Measurements from ENCODE around the gene CNEP1R1. TPM values are rescaled to one million over a fixed set of nuclear protein-coding genes. Genes with fewer than 3 reads are reported as not detected.

CNEP1R1 gene, protein sequence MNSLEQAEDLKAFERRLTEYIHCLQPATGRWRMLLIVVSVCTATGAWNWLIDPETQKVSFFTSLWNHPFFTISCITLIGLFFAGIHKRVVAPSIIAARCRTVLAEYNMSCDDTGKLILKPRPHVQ
- total RNA-seq, result 10 to 100 TPM; 30.1 to 36.1 TPM

DNA sequence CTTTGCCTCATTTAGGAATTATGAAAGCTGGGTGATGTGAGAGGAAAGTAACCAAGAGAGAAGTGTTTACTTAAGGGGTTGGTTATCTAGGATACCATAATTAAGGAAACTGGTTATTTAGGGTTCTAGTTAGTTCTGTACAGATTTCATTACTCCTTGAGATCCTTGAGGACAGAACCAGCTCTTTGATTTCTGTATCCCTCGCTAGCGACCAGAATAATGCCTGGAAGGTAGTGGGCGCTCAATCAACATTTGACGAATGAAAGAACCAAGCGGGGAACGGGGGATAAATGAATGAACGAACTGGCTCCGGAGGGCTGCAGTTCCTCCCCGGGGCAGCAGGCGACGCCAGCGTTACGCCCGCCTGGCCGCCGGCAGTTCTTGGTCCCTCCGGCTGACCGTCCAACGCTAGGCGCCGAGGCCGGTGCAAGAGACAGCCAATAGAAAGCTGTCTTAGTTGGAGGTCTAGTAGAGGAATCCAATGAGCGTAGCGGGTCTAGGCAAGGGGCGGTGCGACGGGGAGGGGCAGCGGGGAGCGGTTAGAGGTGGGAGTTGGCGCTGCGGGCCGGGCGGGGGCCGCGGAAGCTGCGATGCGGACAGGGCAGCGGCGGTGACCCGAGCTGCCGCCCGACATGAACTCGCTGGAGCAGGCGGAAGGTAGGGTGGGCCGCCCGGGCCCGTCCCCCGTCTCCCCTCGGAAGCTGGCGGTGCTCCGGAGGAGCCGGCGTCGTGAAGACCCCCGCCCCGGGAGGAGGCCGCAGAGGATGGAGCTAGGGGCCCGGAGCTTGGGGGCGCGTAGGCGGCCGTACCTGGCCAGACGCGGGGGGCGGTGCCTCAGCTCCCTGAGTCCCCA lies at the start of gene CNEP1R1:
TSS of gene CNEP1R1 (plus strand) at position 542 of the 853 bp plus-strand sequence. CDS start at position 633, 91 bp downstream.
- Mint-ChIP-seq H3K4me3 (peak within 1 kb of the TSS; percentile 96), H3K27me3 (peaks cover 5% of the 10 kb centered on the region), H3K4me1 (peaks cover 29% of the 10 kb centered on the region), H3K27ac (peak within 1 kb of the TSS; percentile 87), H3K9me3 (no peaks in the 10 kb centered on the region), H3K36me3 (ENCODE audit: low read depth) (peaks cover 14% of the 10 kb centered on the region)
- POLR2A ChIA-PET, result interaction anchor here (0.6 to 2.7 kb wide), 24 partner anchors 10 to 781 kb away, joined by 3 to 37 read pairs (median 4); partner anchors contain the start of genes CYLD, HEATR3 and TENT4B
- CTCF ChIA-PET, result interaction anchor here (0.6 to 3.7 kb wide), 83 partner anchors 9 to 787 kb away, joined by 3 to 191 read pairs (median 4); partner anchors contain the start of genes CYLD, HEATR3, TENT4B and ZNF423
- DNase-seq, result peak; percentile 95

DNA sequence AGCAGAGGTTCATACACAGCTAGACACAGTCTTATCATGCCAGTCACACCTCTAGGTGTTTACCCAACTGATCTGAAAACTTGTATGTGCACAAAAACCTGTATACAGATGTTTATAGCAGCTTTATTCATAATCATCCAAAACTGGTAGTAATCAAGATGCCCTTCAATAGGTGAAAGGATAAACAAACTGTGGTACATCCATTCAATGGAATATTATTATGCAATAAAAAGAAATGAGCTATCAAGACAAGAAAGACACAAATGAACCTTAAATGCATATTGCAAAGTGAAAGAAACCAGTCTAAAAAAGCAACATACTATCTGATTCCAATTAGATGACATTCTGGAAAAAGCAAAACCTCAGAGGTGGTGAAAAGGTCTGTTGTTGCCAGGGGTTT lies 47.6 kb upstream of the CNEP1R1 start:
- Mint-ChIP-seq H3K27ac (no peak overlapping the region), H3K27me3 (peaks cover 13% of the 10 kb centered on the region), H3K9me3 (no peaks in the 10 kb centered on the region), H3K4me3 (no peak overlapping the region), H3K4me1 (peaks cover 3% of the 10 kb centered on the region), H3K36me3 (ENCODE audit: low read depth) (no peaks in the 10 kb centered on the region)
- no peak for DNase-seq
- ChIA-PET CTCF (no interaction called here), POLR2A (no interaction called here)

DNA sequence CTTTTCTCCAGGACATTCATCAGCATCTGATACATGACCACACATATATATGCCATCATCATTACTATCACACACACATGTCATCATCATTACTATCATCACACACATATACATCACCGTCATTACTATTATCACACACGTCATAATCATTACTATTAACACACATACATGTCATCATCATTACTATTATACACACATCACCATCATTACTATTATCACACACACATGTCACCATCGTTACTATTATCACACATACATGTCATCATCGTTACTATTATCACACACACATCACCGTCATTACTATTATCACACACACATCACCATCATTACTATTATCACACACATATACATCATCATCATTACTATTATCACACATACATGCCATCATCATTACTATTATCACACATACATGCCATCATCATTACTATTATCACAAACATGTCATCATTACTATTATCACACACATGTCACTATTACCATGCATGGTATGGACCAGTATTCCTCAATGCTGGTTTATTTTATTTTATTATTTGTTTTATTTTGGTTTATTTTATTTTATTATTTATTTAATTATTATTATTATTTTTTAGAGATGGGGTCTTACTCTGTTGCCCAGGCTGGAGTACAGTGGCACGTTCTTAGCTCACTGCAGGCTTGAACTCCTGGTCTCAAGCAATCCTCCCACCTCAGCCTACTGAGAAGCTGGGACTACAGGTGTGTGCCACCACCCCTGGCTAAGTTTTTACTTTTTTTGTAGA lies 46.3 kb upstream of the CNEP1R1 start:
- ChIA-PET POLR2A (no interaction called here), CTCF (interaction anchor here (0.8 kb wide), 1 partner anchor 103 kb away, joined by 3 read pairs; no protein-coding TSS in a partner anchor)
- no peak overlapping the region for H3K4me3 Mint-ChIP-seq
- H3K27ac Mint-ChIP-seq, result no peak overlapping the region
- peaks cover 13% of the 10 kb centered on the region for H3K27me3 Mint-ChIP-seq
- no peak for DNase-seq
- H3K9me3 Mint-ChIP-seq, result no peaks in the 10 kb centered on the region
- no peaks in the 10 kb centered on the region for H3K36me3 Mint-ChIP-seq (ENCODE audit: low read depth)
- H3K4me1 Mint-ChIP-seq, result peaks cover 3% of the 10 kb centered on the region

DNA sequence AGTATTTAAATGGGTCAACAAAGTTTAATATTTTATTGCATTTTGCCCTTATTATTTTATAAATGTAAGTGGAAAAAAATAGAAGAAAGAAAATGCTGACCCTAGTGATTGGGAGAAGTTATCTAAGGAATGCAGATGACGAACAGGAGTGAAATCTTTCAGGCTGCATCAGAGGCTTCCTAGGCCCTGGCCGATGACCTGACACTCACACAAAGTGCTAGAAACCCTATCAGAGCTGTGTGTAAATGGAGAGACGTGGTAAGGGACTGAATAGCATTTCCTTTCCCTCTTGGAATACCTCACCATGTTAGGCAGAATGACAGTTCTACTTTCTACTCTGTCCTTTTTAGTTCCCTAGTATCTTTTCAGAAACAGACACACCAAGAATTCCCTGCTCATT lies 44.9 kb upstream of the CNEP1R1 start:
- POLR2A ChIA-PET, result no interaction called here
- Mint-ChIP-seq H3K9me3 (no peaks in the 10 kb centered on the region), H3K4me1 (peaks cover 3% of the 10 kb centered on the region), H3K27me3 (peaks cover 9% of the 10 kb centered on the region), H3K27ac (no peak overlapping the region), H3K36me3 (ENCODE audit: low read depth) (no peaks in the 10 kb centered on the region), H3K4me3 (no peak overlapping the region)
- no peak for DNase-seq
- CTCF ChIA-PET, result no interaction called here

DNA sequence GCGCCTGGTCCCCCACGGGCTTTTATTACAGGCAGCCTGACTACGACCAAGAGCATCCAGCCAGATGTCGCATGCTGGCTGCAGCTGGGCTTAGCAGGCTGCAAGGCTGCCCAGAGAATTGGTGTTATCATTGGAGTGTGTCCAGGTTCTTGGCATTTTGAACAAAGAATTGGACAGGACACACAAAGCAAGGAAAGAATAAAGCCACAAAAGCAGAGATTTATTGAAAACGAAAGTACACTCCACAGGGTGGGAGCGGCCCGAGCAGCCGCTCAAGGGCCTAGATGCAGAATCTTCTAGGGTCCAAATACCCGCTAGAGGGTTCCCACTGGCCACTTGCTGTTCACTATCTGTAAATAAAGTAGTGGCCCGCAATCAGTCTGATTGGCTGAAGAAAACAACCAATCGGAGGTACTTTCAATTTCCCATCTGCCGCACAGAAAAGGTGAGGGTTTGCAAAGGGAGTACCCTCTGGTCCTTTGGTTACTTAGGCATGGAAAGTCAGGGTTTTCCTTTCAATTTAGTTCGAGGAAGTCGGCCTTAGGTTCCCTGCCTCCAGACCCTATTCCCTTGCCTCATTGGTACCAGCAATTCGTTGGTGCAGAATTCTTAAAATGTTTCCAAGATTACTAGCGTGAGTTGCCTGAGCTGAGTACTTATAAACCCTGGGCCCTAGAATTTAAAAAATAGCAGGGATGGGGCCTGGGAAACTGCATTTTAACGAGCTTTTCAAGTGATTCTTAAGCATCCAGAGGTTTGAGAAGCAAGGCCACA lies 38.5 kb upstream of the CNEP1R1 start:
- no peak for DNase-seq
- H3K9me3 Mint-ChIP-seq, result no peaks in the 10 kb centered on the region
- H3K27me3 Mint-ChIP-seq, result peaks cover 3% of the 10 kb centered on the region
- peaks cover 20% of the 10 kb centered on the region for H3K4me1 Mint-ChIP-seq
- ChIA-PET POLR2A (no interaction called here), CTCF (no interaction called here)
- H3K4me3 Mint-ChIP-seq, result no peak overlapping the region
- no peak overlapping the region for H3K27ac Mint-ChIP-seq
- no peaks in the 10 kb centered on the region for H3K36me3 Mint-ChIP-seq (ENCODE audit: low read depth)

DNA sequence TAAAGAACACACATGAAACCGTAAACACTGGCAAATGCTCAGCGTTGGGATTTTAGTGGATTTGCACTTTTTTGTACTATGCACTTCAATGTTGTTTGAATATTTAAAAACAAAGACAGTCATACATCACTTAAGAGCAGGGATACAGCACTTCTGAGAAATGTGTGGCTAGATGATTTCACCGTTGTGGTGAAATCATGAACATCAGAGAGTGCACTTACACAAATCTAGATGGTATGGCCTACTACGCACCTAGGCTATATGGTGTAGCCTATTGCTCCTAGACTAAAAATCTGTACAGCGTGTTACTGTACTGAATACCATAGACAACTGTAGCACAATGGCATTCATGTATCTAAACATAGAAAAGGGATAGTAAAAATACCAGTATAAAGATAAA lies 37.6 kb upstream of the CNEP1R1 start:
- no peaks in the 10 kb centered on the region for H3K36me3 Mint-ChIP-seq (ENCODE audit: low read depth)
- H3K27me3 Mint-ChIP-seq, result no peaks in the 10 kb centered on the region
- POLR2A ChIA-PET, result no interaction called here
- H3K4me3 Mint-ChIP-seq, result no peak overlapping the region
- CTCF ChIA-PET, result no interaction called here
- no peak overlapping the region for H3K27ac Mint-ChIP-seq
- no peak for DNase-seq
- peaks cover 17% of the 10 kb centered on the region for H3K4me1 Mint-ChIP-seq
- H3K9me3 Mint-ChIP-seq, result no peaks in the 10 kb centered on the region

DNA sequence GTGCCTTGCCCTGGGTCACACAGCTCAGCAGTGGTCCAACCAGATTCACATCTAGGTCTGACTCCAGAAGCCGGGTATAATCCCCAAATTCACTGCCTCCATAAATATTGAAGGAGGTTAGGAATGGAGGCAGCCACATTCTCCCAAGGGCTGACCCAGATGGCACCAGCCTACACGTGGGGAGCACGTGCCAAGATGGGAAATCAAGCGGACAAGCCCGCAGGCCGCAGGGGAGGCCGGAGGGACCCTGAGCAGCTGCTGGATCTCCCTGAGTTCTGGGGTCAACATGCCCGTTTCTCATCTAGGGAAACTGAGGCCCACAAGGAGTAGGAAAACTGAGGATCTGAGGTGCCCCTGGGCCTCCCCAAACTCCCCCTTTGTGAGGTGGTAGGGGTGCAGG lies 32.2 kb upstream of the CNEP1R1 start:
- peaks cover 16% of the 10 kb centered on the region for H3K4me1 Mint-ChIP-seq
- CTCF ChIA-PET, result no interaction called here
- H3K27me3 Mint-ChIP-seq, result peaks cover 3% of the 10 kb centered on the region
- H3K27ac Mint-ChIP-seq, result no peak overlapping the region
- POLR2A ChIA-PET, result no interaction called here
- no peak for DNase-seq
- H3K9me3 Mint-ChIP-seq, result no peaks in the 10 kb centered on the region
- H3K36me3 Mint-ChIP-seq (ENCODE audit: low read depth), result no peaks in the 10 kb centered on the region
- no peak overlapping the region for H3K4me3 Mint-ChIP-seq

DNA sequence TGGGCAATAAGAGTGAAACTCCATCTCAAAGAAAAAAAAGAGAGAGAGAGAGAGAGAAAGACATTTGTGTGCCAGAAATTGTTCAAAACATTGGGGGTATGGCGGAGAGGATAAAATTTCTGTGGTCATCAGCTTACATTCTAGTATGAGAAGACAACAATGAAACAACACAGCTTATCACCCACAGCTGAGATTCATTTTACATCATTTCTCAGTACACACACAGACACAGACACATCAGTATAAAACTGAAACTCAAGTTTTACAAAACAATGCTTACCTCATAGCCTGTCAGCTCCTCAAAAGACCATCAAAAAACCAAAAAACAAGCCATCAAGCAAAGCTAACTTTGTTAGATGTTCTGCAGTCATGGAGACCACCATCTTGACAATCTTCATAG lies 31.4 kb upstream of the CNEP1R1 start:
- no peak for DNase-seq
- Mint-ChIP-seq H3K27me3 (peaks cover 3% of the 10 kb centered on the region), H3K4me3 (no peak overlapping the region), H3K27ac (no peak overlapping the region), H3K9me3 (no peaks in the 10 kb centered on the region), H3K36me3 (ENCODE audit: low read depth) (no peaks in the 10 kb centered on the region), H3K4me1 (peaks cover 10% of the 10 kb centered on the region)
- POLR2A ChIA-PET, result interaction anchor here (0.9 kb wide), 1 partner anchor 32 kb away, joined by 3 read pairs; no protein-coding TSS in a partner anchor
- CTCF ChIA-PET, result no interaction called here

DNA sequence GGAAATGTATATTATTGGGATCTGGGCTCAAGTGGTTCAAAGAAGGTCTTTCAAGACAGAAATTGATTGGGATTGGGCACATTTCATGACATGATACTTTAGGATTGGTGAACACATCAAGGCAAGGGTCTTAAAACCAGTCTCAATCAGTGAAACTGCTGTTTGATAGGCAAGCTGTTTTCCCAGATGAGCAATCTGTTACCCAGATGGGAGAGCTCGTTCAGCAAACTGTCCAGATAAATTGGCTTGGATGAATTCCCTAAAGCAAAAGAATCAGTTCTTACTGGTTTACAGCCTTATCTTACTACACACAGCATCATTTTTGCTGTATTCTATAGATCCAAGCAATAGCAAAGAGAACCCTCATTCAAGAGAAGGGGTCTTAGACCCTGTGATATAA lies 31.0 kb upstream of the CNEP1R1 start:
- ChIA-PET POLR2A (interaction anchor here (0.9 kb wide), 1 partner anchor 32 kb away, joined by 3 read pairs; no protein-coding TSS in a partner anchor), CTCF (no interaction called here)
- no peaks in the 10 kb centered on the region for H3K36me3 Mint-ChIP-seq (ENCODE audit: low read depth)
- H3K4me1 Mint-ChIP-seq, result peaks cover 8% of the 10 kb centered on the region
- peaks cover 3% of the 10 kb centered on the region for H3K27me3 Mint-ChIP-seq
- no peak overlapping the region for H3K4me3 Mint-ChIP-seq
- H3K9me3 Mint-ChIP-seq, result no peaks in the 10 kb centered on the region
- no peak overlapping the region for H3K27ac Mint-ChIP-seq
- DNase-seq, result no peak

DNA sequence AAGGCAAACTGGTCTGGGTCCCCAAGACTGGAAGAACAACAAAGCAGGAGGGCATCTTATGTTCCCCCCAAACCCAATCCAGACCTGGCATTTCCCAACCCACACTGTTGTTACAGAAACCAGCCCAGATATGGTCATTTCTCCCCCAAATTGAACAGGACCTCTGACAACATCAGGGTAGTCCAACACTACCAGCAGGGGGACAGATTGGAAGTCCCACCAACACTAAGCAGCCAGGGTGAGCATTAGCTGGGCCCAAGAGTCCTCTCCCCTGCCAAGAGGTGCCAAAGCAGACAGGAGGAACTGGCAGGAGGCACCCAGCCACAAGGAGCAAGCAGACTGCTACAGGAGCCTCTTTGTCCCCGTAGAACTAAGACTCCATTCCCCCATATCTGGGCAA lies 29.3 kb upstream of the CNEP1R1 start:
- ChIA-PET POLR2A (no interaction called here), CTCF (no interaction called here)
- Mint-ChIP-seq H3K9me3 (peaks cover 2% of the 10 kb centered on the region), H3K27ac (no peak overlapping the region), H3K4me3 (no peak overlapping the region), H3K36me3 (ENCODE audit: low read depth) (no peaks in the 10 kb centered on the region), H3K27me3 (peaks cover 9% of the 10 kb centered on the region), H3K4me1 (peaks cover 6% of the 10 kb centered on the region)
- no peak for DNase-seq

DNA sequence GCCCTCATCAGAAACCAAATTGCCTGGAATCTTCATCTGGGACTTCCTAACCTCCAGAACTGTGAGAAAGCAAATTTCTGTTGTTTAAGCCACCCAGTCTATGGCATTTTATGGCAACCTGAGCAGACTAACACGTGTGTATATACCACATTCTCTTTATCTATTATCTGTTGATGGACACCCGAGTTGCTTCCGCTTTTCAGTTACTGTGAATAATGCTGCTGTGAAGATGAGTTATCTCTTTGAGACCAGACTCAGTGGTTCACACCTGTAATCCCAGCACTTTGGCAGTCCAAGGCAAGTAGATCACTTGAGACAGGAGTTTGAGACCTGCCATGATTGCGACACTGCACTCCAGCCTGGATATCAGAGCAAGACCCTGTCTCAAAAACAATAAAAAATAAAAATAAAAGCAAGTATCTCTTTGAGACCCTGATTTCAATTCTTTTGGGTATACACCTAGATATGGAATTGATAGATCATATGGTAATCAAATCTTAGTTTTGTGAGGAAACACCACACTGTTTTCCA lies 27.2 kb upstream of the CNEP1R1 start:
- H3K36me3 Mint-ChIP-seq (ENCODE audit: low read depth), result no peaks in the 10 kb centered on the region
- no peak overlapping the region for H3K4me3 Mint-ChIP-seq
- H3K27me3 Mint-ChIP-seq, result peaks cover 16% of the 10 kb centered on the region
- H3K27ac Mint-ChIP-seq, result no peak overlapping the region
- H3K4me1 Mint-ChIP-seq, result peaks cover 6% of the 10 kb centered on the region
- ChIA-PET CTCF (no interaction called here), POLR2A (no interaction called here)
- DNase-seq, result no peak
- H3K9me3 Mint-ChIP-seq, result peaks cover 2% of the 10 kb centered on the region

DNA sequence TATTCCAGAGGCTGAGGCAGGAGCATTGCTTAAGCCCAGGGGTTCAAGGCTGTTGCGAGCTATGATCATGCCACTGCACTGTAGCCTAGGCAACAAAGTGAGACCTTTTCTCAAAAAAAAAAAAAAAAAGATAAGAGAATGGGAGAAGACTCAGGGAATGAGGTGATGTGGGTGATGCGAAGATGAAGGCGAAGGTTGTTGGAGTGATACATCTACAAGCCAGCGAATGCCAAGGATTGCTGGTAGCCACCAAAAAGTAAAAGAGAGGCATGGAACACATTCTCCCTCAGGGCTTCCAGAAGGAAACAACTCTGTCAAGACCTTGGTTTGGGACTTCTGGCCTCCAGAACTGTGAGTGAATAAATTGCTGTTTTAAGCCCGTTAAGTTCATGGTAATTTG lies 26.0 kb upstream of the CNEP1R1 start:
- peaks cover under 1% of the 10 kb centered on the region for H3K4me1 Mint-ChIP-seq
- H3K27me3 Mint-ChIP-seq, result peaks cover 20% of the 10 kb centered on the region
- no peak overlapping the region for H3K4me3 Mint-ChIP-seq
- no peak overlapping the region for H3K27ac Mint-ChIP-seq
- ChIA-PET POLR2A (no interaction called here), CTCF (no interaction called here)
- peaks cover 2% of the 10 kb centered on the region for H3K9me3 Mint-ChIP-seq
- DNase-seq, result no peak
- H3K36me3 Mint-ChIP-seq (ENCODE audit: low read depth), result no peaks in the 10 kb centered on the region

Data from activated CD4-positive, alpha-beta memory T cell treated with anti-CD3 and anti-CD28 coated beads, Interleukin-2, amount 10 ng/mL, durations not matched to agents 7 days and 5 days (primary cell).